ENCODE results near the gene FYN.

- TF ChIP-seq CTCF (conservative IDR thresholded peaks at IDR 0.05; ENCODE audit: low read depth, low read length) (no peak), EZH2 (IDR thresholded peaks at IDR 0.05; ENCODE audit: borderline replicate concordance, low read depth, low read length, poor library complexity, severe bottlenecking) (no peak)
Observed at GRCh38 chr6:111644893-111645430, 228.3 kb downstream of the FYN start.
